Stimulated activated memory B cell treated with anti-CD40 and anti-IgM and Interleukin-4, amounts not matched to agents 10 μg/mL and 1 μg/mL and 100 μg/mL, for 72 hours (primary cell): Measurements from ENCODE around the gene RFC5.

ENCODE experiments used
- ATAC-seq: fragments of 150-1000 bp; cut with Tn5 transposase; 2 replicates; pipeline ENCODE4 v1.10.0; 2021
- H3K27ac Mint-ChIP-seq: one replicate; pipeline ENCODE4 v1.8.0; 2022; ENCODE audit warnings: mild to moderate bottlenecking, mixed read lengths
- H3K27me3 Mint-ChIP-seq: one replicate; pipeline ENCODE4 v1.8.0; 2022; ENCODE audit warnings: mixed read lengths
- H3K36me3 Mint-ChIP-seq: one replicate; pipeline ENCODE4 v1.8.0; 2022; ENCODE audit warnings: mixed read lengths
- H3K4me1 Mint-ChIP-seq: one replicate; pipeline ENCODE4 v1.8.0; 2022; ENCODE audit warnings: mixed read lengths
- H3K4me3 Mint-ChIP-seq: one replicate; pipeline ENCODE4 v1.8.0; 2022; ENCODE audit warnings: mild to moderate bottlenecking, moderate library complexity, mixed read lengths
- H3K9me3 Mint-ChIP-seq: one replicate; pipeline ENCODE4 v1.8.0; 2022; ENCODE audit warnings: mixed read lengths

Gene RFC5, protein sequence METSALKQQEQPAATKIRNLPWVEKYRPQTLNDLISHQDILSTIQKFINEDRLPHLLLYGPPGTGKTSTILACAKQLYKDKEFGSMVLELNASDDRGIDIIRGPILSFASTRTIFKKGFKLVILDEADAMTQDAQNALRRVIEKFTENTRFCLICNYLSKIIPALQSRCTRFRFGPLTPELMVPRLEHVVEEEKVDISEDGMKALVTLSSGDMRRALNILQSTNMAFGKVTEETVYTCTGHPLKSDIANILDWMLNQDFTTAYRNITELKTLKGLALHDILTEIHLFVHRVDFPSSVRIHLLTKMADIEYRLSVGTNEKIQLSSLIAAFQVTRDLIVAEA

DNA sequence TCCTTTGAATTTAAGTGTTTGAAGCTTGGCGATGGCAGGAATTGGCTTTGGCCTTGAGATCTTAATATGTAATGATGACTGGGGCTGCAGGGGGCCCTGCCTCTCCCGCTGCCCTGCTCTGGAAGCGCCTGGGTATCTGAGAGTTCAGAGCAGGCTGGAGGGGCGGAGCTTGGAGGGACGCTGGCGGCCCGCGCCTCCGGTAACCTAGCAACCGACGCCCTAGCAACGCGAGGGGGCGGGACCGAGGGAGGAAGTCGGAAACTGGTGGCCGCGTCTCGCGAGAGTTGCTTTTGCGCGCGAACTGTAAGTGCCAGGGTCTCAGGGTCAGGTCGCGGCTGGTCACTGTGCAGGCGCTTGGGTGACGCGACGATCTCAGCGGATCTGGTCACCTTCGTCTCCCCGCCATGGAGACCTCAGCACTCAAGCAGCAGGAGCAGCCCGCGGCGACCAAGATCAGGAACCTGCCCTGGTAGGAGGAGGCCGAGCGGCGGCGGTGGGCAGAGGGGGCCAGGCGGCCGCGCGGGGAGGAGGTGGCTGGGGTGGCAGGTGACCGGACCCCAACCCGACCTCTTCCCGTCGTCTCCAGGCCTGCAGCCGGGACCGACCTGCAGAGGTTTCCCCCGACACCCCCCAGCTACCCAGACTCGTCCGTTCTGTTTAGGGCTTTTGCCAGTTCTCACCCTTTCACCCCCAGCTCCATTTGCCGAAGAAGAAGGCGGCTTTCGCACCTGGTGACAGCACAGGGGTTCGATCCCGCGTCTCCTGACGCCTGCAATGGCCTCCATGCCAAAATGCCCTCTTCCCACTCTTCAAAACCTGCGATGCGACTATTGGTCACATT, at the start of gene RFC5:
Gene RFC5, plus strand, starts transcription at position 280 of the 841 bp plus-strand sequence. Its CDS starts 125 bp downstream, at position 405.
- Mint-ChIP-seq H3K4me1 (peaks cover 22% of the 10 kb centered on the region), H3K27ac (peak within 1 kb of the TSS; percentile 89), H3K27me3 (no peaks in the 10 kb centered on the region), H3K36me3 (peaks cover 28% of the 10 kb centered on the region), H3K4me3 (peak within 1 kb of the TSS; percentile 92), H3K9me3 (peaks cover 3% of the 10 kb centered on the region)
- peak; percentile 98 for ATAC-seq

DNA sequence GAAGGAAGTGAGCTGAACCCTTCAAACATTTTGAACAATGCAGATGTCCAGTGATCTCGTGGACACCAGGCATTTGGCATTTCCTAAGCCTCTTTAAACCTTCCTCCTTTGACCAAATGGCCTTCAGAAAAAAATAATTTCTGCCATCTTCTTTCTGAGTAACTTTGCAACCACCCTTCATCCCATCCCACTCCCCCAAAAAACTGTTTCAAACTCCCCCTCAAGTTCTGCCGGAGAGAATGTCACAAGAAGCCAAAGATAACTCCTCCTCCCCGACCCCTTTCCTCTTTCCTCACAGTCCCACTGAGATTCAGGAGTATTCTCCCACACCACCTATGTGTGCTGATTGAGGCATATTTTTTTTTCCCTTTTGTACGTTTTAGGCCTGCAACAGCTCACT, 49.5 kb upstream of the RFC5 start:
- no peak overlapping the region for H3K27ac Mint-ChIP-seq
- H3K4me1 Mint-ChIP-seq, result peaks cover 15% of the 10 kb centered on the region
- ATAC-seq, result no peak
- H3K4me3 Mint-ChIP-seq, result no peak overlapping the region
- H3K27me3 Mint-ChIP-seq, result peaks cover 59% of the 10 kb centered on the region
- H3K36me3 Mint-ChIP-seq, result no peaks in the 10 kb centered on the region
- H3K9me3 Mint-ChIP-seq, result peaks cover 1% of the 10 kb centered on the region

DNA sequence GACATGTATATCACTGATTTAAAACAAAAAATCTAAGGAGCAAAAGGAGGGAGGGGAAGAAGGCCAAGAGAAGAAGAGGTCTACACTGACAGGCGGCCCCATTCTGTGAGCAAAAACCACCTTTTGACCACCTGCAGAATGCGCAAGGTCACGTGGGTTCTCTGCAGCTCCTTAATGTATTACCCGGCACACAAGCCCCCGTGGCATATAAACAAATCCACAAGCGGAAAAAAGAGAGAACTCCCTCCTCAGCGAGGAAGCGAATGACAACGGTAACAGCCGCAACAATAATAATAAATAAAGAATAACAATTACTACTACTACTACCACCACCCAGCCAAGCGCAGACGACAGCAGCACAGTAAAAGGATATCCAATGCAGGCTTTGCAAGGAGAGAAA, 49.0 kb upstream of the RFC5 start:
- H3K27me3 Mint-ChIP-seq, result peaks cover 59% of the 10 kb centered on the region
- H3K27ac Mint-ChIP-seq, result no peak overlapping the region
- H3K4me1 Mint-ChIP-seq, result peaks cover 15% of the 10 kb centered on the region
- no peaks in the 10 kb centered on the region for H3K36me3 Mint-ChIP-seq
- ATAC-seq, result no peak
- H3K9me3 Mint-ChIP-seq, result peaks cover 2% of the 10 kb centered on the region
- no peak overlapping the region for H3K4me3 Mint-ChIP-seq

DNA sequence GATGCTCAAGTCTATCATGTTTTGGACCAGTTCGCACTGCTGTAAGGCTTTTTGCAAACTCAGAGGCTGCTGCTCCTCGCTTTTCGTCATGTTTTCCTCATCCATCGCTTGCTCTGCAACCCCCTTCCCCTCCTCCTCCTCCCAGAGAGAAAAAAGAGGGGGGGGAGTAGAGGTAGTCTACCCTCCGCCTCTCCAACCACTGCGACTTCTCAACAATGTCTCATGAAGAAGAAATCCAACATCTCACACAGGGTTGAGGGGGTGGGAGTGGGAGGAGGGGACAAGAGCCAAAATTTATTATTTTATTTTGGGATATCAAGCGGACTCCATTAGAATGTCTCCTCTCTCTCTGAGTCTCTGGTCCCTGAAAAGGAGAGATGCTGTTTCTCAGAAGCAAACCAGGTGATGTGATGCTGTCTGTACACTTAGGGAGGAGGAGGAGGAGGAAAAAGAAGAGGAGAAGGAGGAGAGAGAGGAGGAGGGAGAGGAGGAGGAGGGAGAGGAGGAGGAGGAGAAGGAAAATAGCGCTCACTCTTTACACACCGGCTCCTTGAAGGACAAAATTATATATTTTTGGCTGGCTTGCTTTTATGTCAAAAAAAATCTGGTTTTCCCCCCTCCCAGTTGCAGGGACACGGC, 48.2 kb upstream of the RFC5 start:
- ATAC-seq, result no peak
- Mint-ChIP-seq H3K4me1 (peaks cover 15% of the 10 kb centered on the region), H3K36me3 (no peaks in the 10 kb centered on the region), H3K9me3 (peaks cover 5% of the 10 kb centered on the region), H3K4me3 (peak overlapping the region; percentile 74), H3K27me3 (peaks cover 61% of the 10 kb centered on the region), H3K27ac (no peak overlapping the region)

DNA sequence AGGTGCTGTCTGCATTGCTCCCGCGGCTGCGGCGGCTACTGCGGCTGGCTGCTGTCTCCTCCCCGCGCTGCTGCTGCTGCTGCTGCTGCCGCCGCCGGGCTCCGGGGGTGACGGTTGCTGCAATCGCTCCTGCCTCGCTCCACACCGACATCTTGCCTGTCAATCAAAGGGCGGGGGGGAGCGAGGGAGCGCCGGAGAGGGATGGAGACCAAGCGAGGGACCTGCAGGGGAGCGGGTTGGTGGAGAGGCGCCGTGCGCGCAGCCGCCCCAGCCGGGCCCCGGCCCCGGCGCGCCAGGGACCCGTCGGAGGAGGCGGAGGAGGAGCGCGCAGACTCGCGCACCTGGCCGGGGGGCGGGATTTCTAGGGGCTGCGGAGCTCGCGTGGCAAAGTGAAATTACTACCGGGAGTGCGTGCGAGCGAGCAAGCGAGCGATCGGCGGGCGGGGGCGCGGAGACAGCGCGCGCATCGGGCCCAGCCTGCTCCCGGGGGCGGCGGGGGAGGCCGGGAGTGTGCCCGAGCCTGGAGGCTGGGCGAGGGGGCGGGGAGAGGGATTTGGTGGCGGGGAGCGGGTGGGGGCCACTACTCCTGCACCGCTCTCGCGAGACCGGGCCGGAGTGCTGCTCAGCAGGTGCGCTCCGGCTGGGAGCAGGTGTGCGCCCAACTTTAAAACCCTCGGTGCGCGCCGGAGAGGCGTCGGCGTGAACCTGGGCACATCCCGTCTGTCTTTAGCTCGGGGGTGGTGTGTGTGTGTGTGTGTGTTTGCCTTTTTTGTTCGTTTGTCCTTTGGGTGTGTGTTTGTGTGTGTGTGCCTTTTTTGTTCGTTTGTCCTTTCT, 47.5 kb upstream of the RFC5 start, which contains the start of gene KSR2:
Gene KSR2, minus strand, starts transcription at position 165 of the 834 bp plus-strand sequence. CDS start 735 bp downstream, outside the sequence.
- H3K4me1 Mint-ChIP-seq, result peaks cover 15% of the 10 kb centered on the region
- H3K4me3 Mint-ChIP-seq, result peak within 1 kb of the TSS; percentile 74
- peaks cover 61% of the 10 kb centered on the region for H3K27me3 Mint-ChIP-seq
- peak; percentile 72 for ATAC-seq
- H3K27ac Mint-ChIP-seq, result peak within 1 kb of the TSS; percentile 42
- peaks cover 5% of the 10 kb centered on the region for H3K9me3 Mint-ChIP-seq
- H3K36me3 Mint-ChIP-seq, result no peaks in the 10 kb centered on the region

DNA sequence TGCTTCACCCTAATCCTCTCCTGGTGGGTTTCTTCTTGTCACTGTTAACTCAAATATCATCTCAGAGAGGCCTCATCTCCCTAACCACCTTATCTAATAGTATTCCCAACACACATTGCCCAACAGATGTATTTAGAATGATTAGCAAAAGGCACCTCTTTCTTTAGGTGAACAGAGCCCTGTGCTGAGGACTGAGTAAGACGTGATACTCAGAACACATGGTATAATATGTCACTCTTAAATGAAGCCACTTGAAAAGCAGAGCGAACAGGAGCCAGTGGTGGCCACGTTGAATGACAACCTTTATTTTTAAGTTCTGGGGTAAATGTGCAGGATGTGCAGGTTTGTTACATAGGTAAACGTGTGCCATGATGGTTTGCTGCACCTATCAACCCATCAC, 46.2 kb upstream of the RFC5 start:
- no peak overlapping the region for H3K4me3 Mint-ChIP-seq
- H3K4me1 Mint-ChIP-seq, result peaks cover 15% of the 10 kb centered on the region
- ATAC-seq, result no peak
- peaks cover 68% of the 10 kb centered on the region for H3K27me3 Mint-ChIP-seq
- H3K27ac Mint-ChIP-seq, result no peak overlapping the region
- H3K9me3 Mint-ChIP-seq, result peaks cover 5% of the 10 kb centered on the region
- H3K36me3 Mint-ChIP-seq, result no peaks in the 10 kb centered on the region

DNA sequence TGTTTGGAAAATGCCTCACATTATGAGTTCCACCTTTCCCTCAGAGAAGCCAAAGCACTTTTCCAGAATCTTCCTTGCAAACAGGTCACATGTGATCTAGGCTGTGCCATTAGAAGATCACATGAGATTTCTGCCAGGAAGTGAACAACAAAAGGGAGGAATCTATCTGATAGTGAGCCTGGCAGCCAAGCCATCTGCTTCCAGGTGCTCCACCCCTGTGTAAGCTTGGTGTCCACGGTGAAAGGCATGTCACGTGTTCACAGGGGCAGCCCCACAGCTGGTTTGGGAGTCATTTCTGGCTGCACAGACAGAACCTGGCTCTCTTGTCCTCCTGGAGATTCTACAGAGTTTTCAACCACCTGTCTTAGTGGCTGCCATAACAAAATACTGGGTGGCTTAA, 44.2 kb upstream of the RFC5 start:
- no peak overlapping the region for H3K27ac Mint-ChIP-seq
- H3K4me3 Mint-ChIP-seq, result no peak overlapping the region
- H3K4me1 Mint-ChIP-seq, result peaks cover 15% of the 10 kb centered on the region
- peaks cover 50% of the 10 kb centered on the region for H3K27me3 Mint-ChIP-seq
- H3K9me3 Mint-ChIP-seq, result peaks cover 5% of the 10 kb centered on the region
- no peak for ATAC-seq
- H3K36me3 Mint-ChIP-seq, result no peaks in the 10 kb centered on the region

DNA sequence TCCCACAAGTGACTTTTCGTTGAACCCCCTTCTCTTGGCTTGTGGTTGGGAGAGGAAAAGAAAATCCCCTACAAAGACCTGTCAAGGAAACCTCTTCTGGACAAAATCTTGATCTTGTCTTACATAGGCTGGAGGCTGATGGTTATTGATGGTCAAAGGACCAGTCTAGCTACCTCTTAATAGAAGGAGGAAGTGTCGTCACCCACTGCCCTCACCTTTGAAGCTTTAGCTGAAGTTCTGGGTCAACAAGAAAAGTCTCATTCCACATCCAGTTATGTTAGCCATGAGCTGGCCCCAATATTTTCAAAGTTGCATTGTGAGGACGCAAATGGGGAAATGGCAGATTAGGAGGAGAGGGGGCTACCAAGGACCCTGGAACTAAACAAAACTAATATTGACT, 41.5 kb upstream of the RFC5 start:
- Mint-ChIP-seq H3K4me3 (no peak overlapping the region), H3K4me1 (no peaks in the 10 kb centered on the region), H3K27me3 (peaks cover 27% of the 10 kb centered on the region), H3K27ac (no peak overlapping the region), H3K36me3 (no peaks in the 10 kb centered on the region), H3K9me3 (peaks cover 5% of the 10 kb centered on the region)
- no peak for ATAC-seq

DNA sequence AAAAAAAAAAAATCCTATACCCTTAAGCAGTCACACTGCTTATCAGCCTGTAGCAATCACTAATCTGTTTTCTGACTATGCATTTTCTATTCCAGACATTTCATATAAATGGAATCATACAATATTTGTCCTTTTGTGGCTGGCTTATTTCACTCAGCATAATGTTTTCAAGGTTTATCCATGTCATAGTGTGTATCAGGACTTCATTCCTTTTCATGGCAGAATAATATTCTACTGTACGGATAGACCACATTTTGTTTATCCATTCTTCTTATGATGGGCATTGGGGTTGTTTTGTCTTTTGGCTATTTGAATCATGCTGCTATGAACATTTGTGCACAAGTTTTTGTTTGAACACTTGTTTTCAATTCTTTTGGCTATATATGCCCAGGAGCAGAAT, 39.1 kb upstream of the RFC5 start:
- Mint-ChIP-seq H3K27ac (no peak overlapping the region), H3K4me1 (no peaks in the 10 kb centered on the region), H3K36me3 (no peaks in the 10 kb centered on the region), H3K9me3 (peaks cover 2% of the 10 kb centered on the region), H3K4me3 (no peak overlapping the region), H3K27me3 (peaks cover 33% of the 10 kb centered on the region)
- no peak for ATAC-seq

DNA sequence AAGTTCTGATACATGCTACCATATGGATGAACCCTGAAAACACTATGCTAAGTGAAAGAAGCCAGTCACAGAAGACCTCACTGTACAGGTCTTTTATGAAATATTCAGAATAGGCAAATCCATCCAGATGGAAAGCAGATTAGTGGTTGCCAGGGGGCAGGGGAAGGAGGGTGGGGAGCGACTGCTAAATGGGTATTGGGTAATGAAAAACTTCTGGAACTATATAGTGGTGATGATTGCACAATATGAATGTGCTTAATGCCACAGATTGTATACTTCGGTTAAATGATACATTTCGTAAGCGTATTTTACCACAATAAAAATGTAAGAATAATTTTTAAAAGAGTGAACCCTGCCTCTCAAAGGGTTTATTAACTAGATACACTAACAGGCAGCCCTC, 35.9 kb upstream of the RFC5 start:
- Mint-ChIP-seq H3K9me3 (no peaks in the 10 kb centered on the region), H3K4me1 (no peaks in the 10 kb centered on the region), H3K27ac (no peak overlapping the region), H3K4me3 (no peak overlapping the region), H3K27me3 (peaks cover 15% of the 10 kb centered on the region), H3K36me3 (no peaks in the 10 kb centered on the region)
- no peak for ATAC-seq

DNA sequence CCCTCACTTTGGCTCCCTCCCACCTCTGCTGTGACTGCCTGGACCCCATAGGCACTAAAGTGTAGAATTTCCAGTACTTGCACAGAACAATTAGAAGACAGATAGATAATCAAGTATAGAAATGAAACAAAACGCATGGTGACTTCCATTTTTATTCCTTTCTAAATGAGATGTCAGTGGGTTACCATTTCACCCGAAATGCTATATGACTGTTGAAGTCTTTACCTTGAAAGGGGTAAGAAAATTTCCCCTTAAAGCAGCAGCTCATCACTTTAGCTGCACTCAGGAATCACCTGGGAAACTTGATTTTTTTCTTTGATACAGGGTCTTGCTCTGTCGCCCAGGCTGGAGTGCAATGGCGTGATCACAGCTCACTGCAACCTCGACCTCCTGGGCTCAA, 35.2 kb upstream of the RFC5 start:
- H3K4me3 Mint-ChIP-seq, result no peak overlapping the region
- H3K9me3 Mint-ChIP-seq, result no peaks in the 10 kb centered on the region
- peaks cover 15% of the 10 kb centered on the region for H3K27me3 Mint-ChIP-seq
- ATAC-seq, result no peak
- H3K4me1 Mint-ChIP-seq, result no peaks in the 10 kb centered on the region
- no peaks in the 10 kb centered on the region for H3K36me3 Mint-ChIP-seq
- H3K27ac Mint-ChIP-seq, result no peak overlapping the region

DNA sequence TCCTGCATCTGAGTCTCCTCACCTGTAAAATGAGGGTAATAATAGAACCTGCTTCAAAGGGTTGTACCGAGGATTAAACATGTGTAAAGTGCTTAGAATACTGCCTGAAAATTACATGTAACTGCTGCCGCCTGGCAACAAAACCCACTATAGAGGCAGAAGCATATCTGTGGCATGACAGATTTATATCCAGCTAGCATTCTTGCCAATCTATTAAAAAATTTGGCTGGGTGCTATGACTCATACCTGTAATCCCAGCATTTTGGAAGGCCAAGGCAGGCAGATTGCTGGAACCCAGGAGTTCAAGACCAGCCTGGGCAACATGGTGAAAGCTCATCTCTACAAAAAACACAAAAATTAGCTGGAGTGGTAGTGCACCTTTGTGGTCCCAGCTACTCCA, 31.3 kb upstream of the RFC5 start:
- peaks cover 3% of the 10 kb centered on the region for H3K9me3 Mint-ChIP-seq
- H3K36me3 Mint-ChIP-seq, result no peaks in the 10 kb centered on the region
- H3K27me3 Mint-ChIP-seq, result peaks cover 11% of the 10 kb centered on the region
- no peaks in the 10 kb centered on the region for H3K4me1 Mint-ChIP-seq
- H3K4me3 Mint-ChIP-seq, result no peak overlapping the region
- H3K27ac Mint-ChIP-seq, result no peak overlapping the region
- no peak for ATAC-seq

DNA sequence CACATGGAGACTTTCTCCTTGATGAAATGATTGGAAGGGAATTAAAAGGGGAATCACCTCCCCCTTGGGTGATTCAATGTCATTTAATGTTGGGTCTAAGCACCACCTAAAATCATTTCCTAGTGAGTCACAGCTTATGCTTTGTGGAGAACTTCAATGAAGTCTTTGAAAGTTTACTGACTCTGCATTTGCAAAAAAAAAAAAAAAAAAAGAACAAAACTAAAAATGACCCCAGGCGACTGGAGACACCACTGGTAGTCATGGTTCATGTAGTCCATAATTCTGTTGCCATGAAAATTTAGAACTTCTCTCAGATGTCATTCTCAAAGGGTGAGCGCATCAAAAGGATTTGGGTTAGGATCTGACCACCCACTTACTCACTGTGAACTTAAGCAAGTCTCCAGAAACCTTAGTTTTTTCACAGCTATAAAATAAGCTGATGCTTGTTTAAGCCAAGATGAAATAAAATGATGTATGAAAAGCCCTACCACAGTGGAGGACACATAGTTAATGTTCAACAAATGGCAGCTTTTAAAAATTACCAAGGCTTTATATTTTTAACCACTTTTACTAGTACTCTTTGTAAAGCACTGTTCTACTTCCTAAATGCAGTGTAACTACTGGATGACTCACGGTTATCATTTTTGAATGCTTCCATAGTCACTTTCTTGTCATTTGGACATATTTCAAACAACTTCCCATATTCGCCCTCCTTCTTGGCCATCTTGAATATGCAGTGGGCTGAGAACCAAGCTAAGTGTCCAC, 29.6 kb upstream of the RFC5 start:
- ATAC-seq, result no peak
- Mint-ChIP-seq H3K27me3 (peaks cover 18% of the 10 kb centered on the region), H3K4me3 (no peak overlapping the region), H3K4me1 (no peaks in the 10 kb centered on the region), H3K9me3 (peaks cover 3% of the 10 kb centered on the region), H3K27ac (no peak overlapping the region), H3K36me3 (no peaks in the 10 kb centered on the region)
